Measurements from ENCODE around the gene JAKMIP2.

DNA sequence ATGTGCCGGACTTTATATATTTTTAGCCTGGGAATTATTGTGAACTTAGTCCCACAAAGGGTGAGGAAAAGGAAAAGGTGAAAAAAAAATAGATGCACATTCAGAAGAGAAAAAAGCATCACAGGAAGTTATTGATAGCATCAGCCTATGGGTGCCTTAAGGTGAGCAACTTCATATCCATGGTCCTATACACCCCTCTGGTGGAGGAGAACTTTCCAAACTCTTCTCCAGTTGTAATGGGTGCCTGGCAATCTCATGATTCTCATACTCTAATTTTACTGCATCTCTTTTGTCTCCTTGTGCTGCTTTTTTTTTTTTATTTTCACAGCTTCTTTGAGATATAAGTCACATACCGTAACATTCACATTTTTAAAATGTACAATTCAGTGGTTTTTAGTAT is 107.4 kb downstream of the JAKMIP2 start:
- TF ChIP-seq EZH2 (IDR thresholded peaks at IDR 0.05; ENCODE audit: insufficient read depth, poor library complexity, severe bottlenecking): no peak
- TF ChIP-seq EZH2phosphoT487 (IDR thresholded peaks at IDR 0.05; ENCODE audit: insufficient read depth, low read depth): no peak

Data from GM23248 (cell line).